Fibroblast of lung (primary cell): ENCODE results near the gene XIRP2.
A peak's percentile ranks its signal among the peaks of the same experiment; 100 is the strongest.

ENCODE experiments used
- CTCF ChIP-seq, 2 donors: IDR thresholded peaks in 1 of 2; conservative IDR thresholded peaks in 1 of 2; 1 replicate in 1 of 2; 2 replicates in 1 of 2; pipeline ENCODE4 v1.5.1; 2011 to 2012; ENCODE audit warnings: low read length in 2 of 2, control low read depth in 1 of 2, inconsistent platforms in 1 of 2, low read depth in 1 of 2, mild to moderate bottlenecking in 1 of 2
- EZH2 ChIP-seq: IDR thresholded peaks from 2 replicates; pipeline ENCODE4 v1.5.1; 2012; ENCODE audit warnings: low read length, control low read depth, mild to moderate bottlenecking; ENCODE audit errors: missing control alignments

- peak; percentile 25 to 51 for TF ChIP-seq CTCF (conservative IDR thresholded peaks at IDR 0.05 in 1 of 2, IDR thresholded peaks at IDR 0.05 in 1 of 2; ENCODE audit: low read depth in 1 of 2, low read length in 2 of 2)
- no peak for TF ChIP-seq EZH2
Observed at GRCh38 chr2:167264380-167264779, 376.1 kb downstream of the XIRP2 start.
